SH-SY5Y (cell line): ENCODE measurements around the gene TPRX1.

ENCODE experiments used
- GATA2 ChIP-seq: IDR thresholded peaks from 2 replicates; pipeline ENCODE4 v1.6.1; 2011; ENCODE audit warnings: mild to moderate bottlenecking, low read depth, low read length
- GATA3 ChIP-seq: IDR thresholded peaks from 2 replicates; pipeline ENCODE4 v1.6.1; 2011; ENCODE audit warnings: low read depth, mild to moderate bottlenecking, low read length, moderate library complexity

Gene TPRX1

DNA sequence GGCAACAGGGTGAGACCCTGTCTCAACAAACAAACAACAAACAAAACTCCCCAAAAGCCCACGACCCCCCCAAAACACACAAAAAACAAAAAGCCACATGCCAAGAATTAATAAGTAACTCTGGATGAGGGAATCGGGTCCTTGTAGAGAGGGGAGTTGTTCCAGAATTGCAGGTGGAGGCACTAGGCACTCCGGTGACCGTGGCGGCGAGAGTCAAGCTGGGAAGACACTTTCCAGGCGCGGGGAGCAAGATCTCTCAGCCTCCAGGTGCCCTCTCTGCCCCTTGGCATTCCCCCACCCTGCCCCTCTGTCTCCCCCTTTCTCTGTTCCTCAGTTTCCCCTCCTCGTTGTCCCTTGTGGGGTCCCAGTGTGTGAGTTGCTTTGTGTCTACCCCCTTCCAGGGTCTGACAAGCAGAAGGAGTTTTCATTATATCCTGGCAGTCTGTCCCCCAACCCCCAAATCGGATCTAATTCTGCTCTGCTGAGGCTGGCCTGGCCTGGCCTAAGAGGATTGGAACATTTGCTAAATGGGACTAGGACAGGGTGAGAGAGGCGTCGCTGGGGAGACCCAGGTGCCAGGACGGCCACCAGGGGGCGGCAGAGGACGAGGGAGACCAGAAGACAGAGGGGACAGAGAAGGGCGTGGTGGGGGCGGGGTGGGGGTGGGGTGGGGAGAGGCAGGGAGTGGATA is 9.1 kb upstream of the TPRX1 start:
- TF ChIP-seq GATA3 (no peak), GATA2 (no peak)

DNA sequence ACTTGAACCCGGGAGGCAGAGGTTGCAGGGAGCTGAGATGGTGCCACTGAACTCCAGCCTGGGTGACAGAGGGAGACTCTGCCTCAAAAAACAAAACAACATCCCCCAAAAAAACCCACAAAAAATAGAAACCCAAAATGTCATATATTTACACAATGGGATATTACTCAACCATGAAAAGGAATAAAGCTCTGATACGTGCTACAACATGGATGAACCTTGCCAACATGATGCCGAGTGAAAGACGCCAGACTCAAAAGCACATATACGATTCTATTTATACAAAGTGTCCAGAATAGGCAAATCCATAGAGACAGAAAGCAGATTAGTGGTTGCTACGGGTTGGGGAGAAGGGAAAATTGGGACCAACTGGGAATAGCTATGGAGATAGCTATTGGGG is 2.1 kb upstream of the TPRX1 start:
- no peak for TF ChIP-seq GATA2
- no peak for TF ChIP-seq GATA3

DNA sequence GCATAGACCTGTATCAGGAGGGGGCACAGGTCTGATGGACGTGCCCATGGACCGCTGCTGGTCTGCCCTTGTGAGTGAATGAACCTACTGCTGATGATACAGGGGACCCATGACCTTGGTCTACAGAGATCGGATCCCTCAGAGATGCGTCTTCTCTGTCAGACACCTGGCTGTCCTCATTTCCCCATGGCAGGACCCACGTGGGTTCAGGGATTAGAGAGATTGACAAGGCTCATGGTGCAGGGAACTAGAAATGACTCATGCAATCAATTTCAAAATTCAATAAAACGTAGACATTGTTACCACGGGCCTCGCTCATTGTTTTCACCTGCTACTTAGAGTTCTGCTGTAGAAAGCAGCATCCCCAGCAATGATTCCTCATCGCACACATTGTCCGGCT is 962 bp upstream of the TPRX1 start:
- no peak for TF ChIP-seq GATA3
- no peak for TF ChIP-seq GATA2

- TF ChIP-seq GATA2: no peak
- TF ChIP-seq GATA3: no peak
These were observed 1.8 kb downstream of the TPRX1 start for GRCh38 chr19:47802521-47803043.

DNA sequence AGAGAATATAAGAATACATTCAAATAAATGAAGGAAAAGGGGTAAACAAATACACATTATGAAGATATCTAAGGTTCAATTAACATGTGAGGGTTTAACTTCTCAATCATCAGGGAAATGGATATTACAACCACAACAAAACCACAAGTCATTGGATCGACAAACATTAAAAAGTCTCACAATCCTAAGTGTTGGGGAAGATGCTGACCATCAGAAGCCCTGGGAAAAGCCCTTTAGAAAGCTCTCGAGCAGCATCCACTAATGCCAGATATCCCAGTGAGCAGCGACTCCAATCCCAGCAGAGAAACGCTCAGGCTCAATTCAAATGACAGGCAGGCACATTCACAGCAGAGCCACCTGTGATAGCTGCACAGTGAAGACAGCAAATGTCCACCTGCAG is 3.1 kb downstream of the TPRX1 start:
- TF ChIP-seq GATA2 (no peak), GATA3 (no peak)

DNA sequence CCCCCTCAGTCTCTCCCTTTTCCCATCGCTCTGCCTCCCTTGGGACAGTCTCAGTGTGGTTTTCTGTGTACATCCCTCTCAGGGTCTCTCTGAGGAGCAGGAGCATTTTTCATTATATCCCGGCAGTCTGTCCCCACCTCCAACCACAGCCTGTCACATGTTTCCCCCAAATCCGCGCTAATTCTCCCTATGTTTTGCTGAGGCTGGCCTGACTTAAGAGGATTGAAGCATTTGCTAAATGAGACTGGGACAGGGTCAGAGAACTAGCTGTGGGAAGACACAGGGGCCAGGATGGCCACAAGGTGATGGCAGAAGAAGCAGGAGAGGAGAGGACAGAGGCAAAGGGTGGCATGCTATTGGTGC is 5.5 kb downstream of the TPRX1 start:
- TF ChIP-seq GATA3 (no peak), GATA2 (no peak)

DNA sequence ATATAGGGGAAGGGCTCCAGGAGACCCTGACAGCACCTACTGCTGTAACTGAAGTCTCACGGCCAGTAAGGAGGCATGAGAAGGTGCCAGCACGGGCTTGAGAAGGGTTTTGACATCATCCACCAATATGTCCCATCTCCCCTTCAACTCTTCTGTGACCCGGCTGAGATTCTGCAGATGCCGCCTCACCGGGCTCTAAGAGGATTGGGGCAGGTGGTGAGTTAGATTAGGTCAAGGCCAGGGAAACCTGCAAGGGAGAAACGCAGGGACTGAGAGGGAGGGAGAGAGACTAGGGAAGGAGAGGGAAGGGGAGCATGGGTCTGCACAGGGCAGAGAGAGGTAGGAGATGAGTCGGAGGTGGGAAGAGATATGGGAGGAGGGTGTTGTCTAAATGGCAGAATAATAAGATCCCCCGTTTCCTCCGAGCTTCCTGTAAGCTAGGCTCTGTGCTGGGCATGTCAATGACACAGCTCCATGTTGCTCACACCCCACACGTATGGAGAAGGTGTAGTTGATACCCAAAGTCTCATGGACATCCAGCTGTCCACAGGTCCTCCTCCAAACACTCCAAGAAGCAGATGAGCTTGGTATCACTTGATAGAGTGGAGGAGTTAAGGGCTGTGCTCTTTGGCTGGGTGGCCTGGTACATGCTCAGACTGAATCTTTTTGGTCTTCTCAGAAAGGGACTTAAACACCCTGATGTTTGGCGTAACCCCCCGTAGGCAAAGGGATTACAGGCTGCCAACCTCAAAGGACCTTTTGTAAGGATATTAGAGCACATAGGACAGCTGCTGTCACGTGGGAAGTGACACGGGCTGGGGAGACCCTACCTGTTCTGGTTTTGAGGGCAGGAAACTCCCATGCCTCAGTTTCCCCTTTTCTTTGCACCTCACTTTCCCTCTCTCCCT is 6.1 kb downstream of the TPRX1 start:
- no peak for TF ChIP-seq GATA2

GRCh38 chr19:47796785-47797184 is 7.6 kb downstream of the TPRX1 start:
- TF ChIP-seq GATA2 (no peak), GATA3 (no peak)

- TF ChIP-seq GATA2 (no peak), GATA3 (no peak)
These were observed 9.8 kb downstream of the TPRX1 start for GRCh38 chr19:47794526-47794925.

DNA sequence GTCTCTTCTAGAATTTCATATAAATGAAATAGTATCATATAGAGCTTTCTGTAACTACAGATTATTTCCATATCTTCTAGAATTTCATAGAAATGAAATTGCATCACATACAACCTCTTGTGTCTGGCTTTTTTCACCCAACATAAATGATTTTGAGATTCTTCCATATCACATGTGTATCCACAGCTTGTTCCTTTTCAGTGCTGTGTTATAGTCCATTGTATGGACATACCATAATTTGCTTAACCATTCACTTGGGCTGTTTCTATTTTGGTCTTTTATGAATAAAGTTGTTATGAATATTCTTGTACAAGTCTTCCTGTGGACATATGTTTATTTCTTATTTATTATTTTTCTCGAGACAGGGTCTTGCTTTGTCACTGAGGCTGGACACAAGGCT is 11.7 kb downstream of the TPRX1 start:
- TF ChIP-seq GATA3 (no peak), GATA2 (no peak)

DNA sequence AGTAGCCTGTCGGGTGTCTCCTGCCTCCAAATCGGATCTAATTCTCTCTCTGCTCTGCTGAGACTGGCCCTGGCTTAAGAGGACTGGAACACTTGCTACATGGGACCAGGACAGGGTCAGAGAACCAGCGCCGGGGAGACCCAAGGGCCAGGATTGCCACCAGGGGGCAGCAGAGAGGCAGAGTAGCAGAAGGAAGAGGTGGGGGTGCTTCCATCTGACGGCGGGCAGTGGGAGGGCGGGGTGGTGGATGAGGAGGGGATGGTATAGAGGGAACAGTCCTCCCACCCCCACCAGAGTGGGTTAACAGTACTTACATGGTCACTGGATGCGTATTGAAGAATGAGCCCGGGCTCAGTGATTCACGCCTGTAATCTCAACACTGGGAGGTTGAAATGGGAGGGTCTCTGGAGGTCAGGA is 13.9 kb downstream of the TPRX1 start:
- no peak for TF ChIP-seq GATA3
- TF ChIP-seq GATA2: no peak

- TF ChIP-seq GATA2 (no peak), GATA3 (no peak)
These were observed 17.8 kb downstream of the TPRX1 start for GRCh38 chr19:47786566-47786965.

DNA sequence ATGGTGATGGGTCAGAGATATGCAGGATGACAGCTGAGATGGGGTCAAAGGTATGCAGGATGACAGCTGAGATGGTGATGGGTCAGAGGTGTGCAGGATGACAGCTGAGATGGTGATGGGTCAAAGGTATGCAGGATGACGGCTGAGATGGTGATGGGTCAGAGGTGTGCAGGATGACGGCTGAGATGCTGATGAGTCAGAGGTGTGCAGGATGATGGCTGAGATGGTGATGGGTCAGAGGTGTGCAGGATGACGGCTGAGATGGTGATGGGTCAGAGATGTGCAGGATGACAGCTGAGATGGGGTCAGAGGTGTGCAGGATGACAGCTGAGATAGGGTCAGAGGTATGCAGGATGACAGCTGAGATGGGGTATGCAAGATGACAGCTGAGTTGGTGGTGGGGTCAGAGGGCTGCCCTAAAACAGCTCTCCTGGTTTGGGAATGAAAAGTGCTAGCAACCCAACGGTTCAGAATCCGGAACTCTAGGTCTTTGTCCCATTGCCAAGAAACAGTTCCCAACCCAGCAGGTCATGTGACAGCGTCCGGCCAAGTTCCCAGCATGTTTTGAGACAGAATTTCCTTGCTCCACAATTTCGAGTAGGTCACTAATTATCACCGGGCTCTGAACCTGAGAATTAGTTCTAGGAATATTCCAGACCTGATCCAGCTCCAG is 22.6 kb downstream of the TPRX1 start:
- TF ChIP-seq GATA2 (no peak), GATA3 (no peak)

- TF ChIP-seq GATA2 (no peak), GATA3 (no peak)
These were observed 24.2 kb downstream of the TPRX1 start for GRCh38 chr19:47780215-47780551.

DNA sequence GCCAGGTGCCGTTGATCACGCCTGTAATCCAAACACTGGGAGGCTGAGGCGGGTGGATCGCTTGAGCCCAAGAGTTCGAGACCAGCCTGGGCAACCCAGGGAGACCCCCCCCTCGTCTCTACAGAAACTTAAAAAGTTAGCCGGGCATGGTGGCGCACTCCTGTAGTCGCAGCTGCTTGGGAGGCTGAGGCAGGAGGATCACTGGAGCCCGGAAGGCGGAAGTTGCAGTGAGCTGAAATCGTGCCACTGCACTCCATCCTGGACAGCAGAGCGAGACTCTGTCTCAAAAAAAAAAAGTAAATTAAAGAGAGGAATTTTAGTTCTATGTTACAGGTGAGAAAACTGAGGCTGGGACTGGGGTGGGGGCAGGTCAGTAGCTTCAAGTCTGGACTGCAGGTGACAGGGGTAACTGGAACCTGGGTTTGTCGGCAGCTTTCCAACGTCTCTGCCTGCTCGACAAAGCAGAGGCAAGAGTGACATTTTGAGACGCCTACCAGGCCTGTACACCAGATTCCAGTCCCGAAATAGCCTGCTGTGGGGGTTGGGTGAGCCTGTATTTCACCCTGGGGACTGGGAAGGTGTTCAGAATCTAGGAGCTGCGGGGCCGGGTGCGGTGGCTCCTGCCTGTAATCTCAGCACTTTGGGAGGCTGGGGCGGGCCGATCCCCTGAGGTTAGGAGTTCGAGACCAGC is 24.7 kb downstream of the TPRX1 start:
- no peak for TF ChIP-seq GATA2
- no peak for TF ChIP-seq GATA3
